Measurements from ENCODE around the gene PDCD4.

DNA sequence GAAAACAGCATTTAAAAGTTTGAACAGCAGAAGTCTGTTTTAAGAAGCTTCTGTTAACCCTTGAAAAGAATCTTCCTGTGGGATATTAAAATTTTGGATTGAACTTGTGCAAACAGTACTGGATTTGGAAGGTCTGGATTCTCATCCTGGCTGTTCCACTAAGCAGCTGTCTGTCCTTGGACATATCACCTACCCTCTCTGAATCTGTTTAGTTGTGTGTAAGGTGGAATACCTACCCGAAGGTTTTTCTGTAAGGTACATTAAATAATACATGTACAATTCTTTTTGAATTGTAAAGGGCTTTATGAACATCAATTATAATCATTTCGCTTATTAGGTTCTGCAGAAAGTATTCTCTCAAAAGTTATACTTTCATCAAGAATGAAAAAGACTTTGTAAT is 2.2 kb downstream of the PDCD4 start:
- TF ChIP-seq, protein P1, sequence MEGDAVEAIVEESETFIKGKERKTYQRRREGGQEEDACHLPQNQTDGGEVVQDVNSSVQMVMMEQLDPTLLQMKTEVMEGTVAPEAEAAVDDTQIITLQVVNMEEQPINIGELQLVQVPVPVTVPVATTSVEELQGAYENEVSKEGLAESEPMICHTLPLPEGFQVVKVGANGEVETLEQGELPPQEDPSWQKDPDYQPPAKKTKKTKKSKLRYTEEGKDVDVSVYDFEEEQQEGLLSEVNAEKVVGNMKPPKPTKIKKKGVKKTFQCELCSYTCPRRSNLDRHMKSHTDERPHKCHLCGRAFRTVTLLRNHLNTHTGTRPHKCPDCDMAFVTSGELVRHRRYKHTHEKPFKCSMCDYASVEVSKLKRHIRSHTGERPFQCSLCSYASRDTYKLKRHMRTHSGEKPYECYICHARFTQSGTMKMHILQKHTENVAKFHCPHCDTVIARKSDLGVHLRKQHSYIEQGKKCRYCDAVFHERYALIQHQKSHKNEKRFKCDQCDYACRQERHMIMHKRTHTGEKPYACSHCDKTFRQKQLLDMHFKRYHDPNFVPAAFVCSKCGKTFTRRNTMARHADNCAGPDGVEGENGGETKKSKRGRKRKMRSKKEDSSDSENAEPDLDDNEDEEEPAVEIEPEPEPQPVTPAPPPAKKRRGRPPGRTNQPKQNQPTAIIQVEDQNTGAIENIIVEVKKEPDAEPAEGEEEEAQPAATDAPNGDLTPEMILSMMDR (conservative IDR thresholded peaks at IDR 0.05; ENCODE audit: low read depth, low read length), result no peak
- TF ChIP-seq EZH2 (IDR thresholded peaks at IDR 0.05; ENCODE audit: low read length, unreplicated experiment), result no peak
